Lower leg skin (tissue), 3 donors: Measurements from ENCODE around the gene ABCD2.

Experiments used
- CTCF ChIP-seq, 3 donors: fragments of 450-650 bp; IDR thresholded peaks; one replicate each; pipeline ENCODE4 v1.5.1; 2016; ENCODE audit warnings: antibody characterized with exemption in 3 of 3, mild to moderate bottlenecking in 3 of 3, moderate library complexity in 2 of 3
- POLR2A ChIP-seq, 2 donors: fragments of 450-650 bp; IDR thresholded peaks; one replicate each; pipeline ENCODE4 v1.6.1; 2016 to 2017; ENCODE audit warnings: antibody characterized with exemption in 2 of 2, mild to moderate bottlenecking in 1 of 2, moderate library complexity in 1 of 2

- TF ChIP-seq POLR2A (IDR thresholded peaks at IDR 0.05), result no peak
- no peak for TF ChIP-seq CTCF (IDR thresholded peaks at IDR 0.05)
These were observed 44.7 kb downstream of the ABCD2 start for GRCh38 chr12:39574785-39575497.
